Thyroid gland (tissue), 4 donors: Measurements from ENCODE around the gene NUBP1. TPM values are rescaled to one million over a fixed set of nuclear protein-coding genes. Genes with fewer than 3 reads are reported as not detected.

Experiments
- DNase-seq, 2 donors: peaks; one replicate each; pipeline ENCODE4 v3.0.0-alpha.2; 2019
- H3K27ac ChIP-seq, 3 donors: fragments of 200-600 bp; sonication (generic); 1 replicate in 2 of 3; 2 replicates in 1 of 3; pipeline ENCODE4 v1.5.1; 2016 to 2019; ENCODE audit warnings: mild to moderate bottlenecking in 1 of 3, moderate library complexity in 1 of 3
- H3K27me3 ChIP-seq: fragments of 200-600 bp; sonication (generic); one replicate; pipeline ENCODE4 v1.5.1; 2019
- H3K36me3 ChIP-seq, 2 donors: fragments of 200-600 bp; sonication (generic); one replicate each; pipeline ENCODE4 v1.5.1; 2016 to 2019
- H3K4me1 ChIP-seq, 2 donors: fragments of 200-600 bp; sonication (generic); one replicate each; pipeline ENCODE4 v1.5.1; 2017 to 2019
- H3K4me3 ChIP-seq, 3 donors: fragments of 200-600 bp; sonication (generic); replicated peaks in 1 of 3; 1 replicate in 2 of 3; 2 replicates in 1 of 3; pipeline ENCODE4 v1.5.1; 2016; ENCODE audit warnings: mild to moderate bottlenecking in 1 of 3
- H3K9me3 ChIP-seq: fragments of 200-600 bp; sonication (generic); one replicate; pipeline ENCODE4 v1.5.1; 2017
- CTCF ChIP-seq, 6 experiments: fragments of 200-600 bp in 3 of 6; fragments of 450-650 bp in 3 of 6; sonication (generic) in 3 of 6; IDR thresholded peaks; one replicate each; pipeline ENCODE4 v1.5.1; 2016 to 2019; ENCODE audit warnings: antibody characterized with exemption in 6 of 6, mild to moderate bottlenecking in 2 of 6, inconsistent platforms in 1 of 6, moderate library complexity in 1 of 6
- POLR2A ChIP-seq, 2 donors: fragments of 450-650 bp; IDR thresholded peaks; one replicate each; pipeline ENCODE4 v1.6.1; 2017; ENCODE audit warnings: antibody characterized with exemption in 2 of 2, mild to moderate bottlenecking in 2 of 2, moderate library complexity in 1 of 2
- WGBS, 2 donors: methylation state at CpG; one replicate each; pipeline ENCODE4 v1.1.5; 2017; 5-methylcytosine and 5-hydroxymethylcytosine counted together
- intact Hi-C: fragments of 100-400 bp; cut with DNase I; formaldehyde crosslinking; loops from one replicate; pipeline ENCODE4 v1.15.1; 2023
- total RNA-seq, 4 donors: library from RNA; depleted of rRNA; stranded (reverse); fragments of >200 nt; gene quantifications; one replicate each; pipeline ENCODE4 v1.2.3, GENCODE V29; 2016

The NUBP1 gene
- total RNA-seq, 4 donors from 2014 or later = 28.0 to 42.4 (median 33.6) TPM

- Histone ChIP-seq H3K27ac (no peak overlapping the region), H3K36me3 (no peaks in the 10 kb centered on the region), H3K9me3 (no peaks in the 10 kb centered on the region), H3K27me3 (no peaks in the 10 kb centered on the region), H3K4me3 (no peak overlapping the region), H3K4me1 (no peaks in the 10 kb centered on the region)
- DNase-seq = no peak
- TF ChIP-seq POLR2A (IDR thresholded peaks at IDR 0.05) = no peak
- no peak for TF ChIP-seq CTCF (IDR thresholded peaks at IDR 0.05)
- WGBS, 2 donors = 84 to 94% methylated on average over 3 of the region's 3 CpGs
- intact Hi-C loops = no loop called here
Observed at GRCh38 chr16:10808850-10809249, 65.2 kb downstream of the NUBP1 start.

- WGBS, 2 donors = 96 to 97% methylated on average over 3 of the region's 3 CpGs
- Histone ChIP-seq H3K4me3 (no peak overlapping the region), H3K27ac (no peak overlapping the region), H3K27me3 (no peaks in the 10 kb centered on the region), H3K36me3 (no peaks in the 10 kb centered on the region), H3K4me1 (no peaks in the 10 kb centered on the region), H3K9me3 (no peaks in the 10 kb centered on the region)
- no peak for TF ChIP-seq POLR2A (IDR thresholded peaks at IDR 0.05)
- no peak for TF ChIP-seq CTCF (IDR thresholded peaks at IDR 0.05)
- intact Hi-C loops = no loop called here
- no peak for DNase-seq
Observed at GRCh38 chr16:10809706-10810105, 66.1 kb downstream of the NUBP1 start.

- intact Hi-C loops = no loop called here
- Histone ChIP-seq H3K27me3 (no peaks in the 10 kb centered on the region), H3K4me3 (no peak overlapping the region), H3K36me3 (no peaks in the 10 kb centered on the region), H3K27ac (no peak overlapping the region), H3K9me3 (no peaks in the 10 kb centered on the region), H3K4me1 (no peaks in the 10 kb centered on the region)
- DNase-seq = no peak
- TF ChIP-seq POLR2A (IDR thresholded peaks at IDR 0.05) = no peak
- no peak for TF ChIP-seq CTCF (IDR thresholded peaks at IDR 0.05)
- 69% methylated on average over 6 of the region's 6 CpGs for WGBS, 2 donors
Observed at GRCh38 chr16:10812312-10813098, 68.9 kb downstream of the NUBP1 start.

GRCh38 chr16:10813099-10813455 lies 69.4 kb downstream of the NUBP1 start:
- 84 to 86% methylated on average over 4 of the region's 4 CpGs for WGBS, 2 donors
- Histone ChIP-seq H3K4me3 (no peak overlapping the region), H3K4me1 (no peaks in the 10 kb centered on the region), H3K27ac (no peak overlapping the region), H3K36me3 (no peaks in the 10 kb centered on the region), H3K9me3 (no peaks in the 10 kb centered on the region), H3K27me3 (no peaks in the 10 kb centered on the region)
- intact Hi-C loops = no loop called here
- DNase-seq = no peak
- no peak for TF ChIP-seq POLR2A (IDR thresholded peaks at IDR 0.05)
- TF ChIP-seq CTCF (IDR thresholded peaks at IDR 0.05) = no peak

- WGBS, 2 donors = 97 to 100% methylated on average over 1 of the region's 1 CpG
- Histone ChIP-seq H3K4me3 (no peak overlapping the region), H3K9me3 (no peaks in the 10 kb centered on the region), H3K27ac (no peak overlapping the region), H3K36me3 (no peaks in the 10 kb centered on the region), H3K4me1 (no peaks in the 10 kb centered on the region), H3K27me3 (no peaks in the 10 kb centered on the region)
- DNase-seq = no peak
- TF ChIP-seq CTCF (IDR thresholded peaks at IDR 0.05) (no peak), POLR2A (IDR thresholded peaks at IDR 0.05) (no peak)
- intact Hi-C loops = no loop called here
Observed at GRCh38 chr16:10817514-10817913, 73.9 kb downstream of the NUBP1 start.
